Spleen (tissue), 7 donors: ENCODE data around the gene TCIRG1.

Experiments used
- POLR2A ChIP-seq, 3 donors: fragments of 450-650 bp; IDR thresholded peaks; one replicate each; pipeline ENCODE4 v1.5.1; 2017; ENCODE audit warnings: antibody characterized with exemption in 3 of 3, mild to moderate bottlenecking in 1 of 3
- TF ChIP-seq, protein P1 (sequence below), 11 experiments: fragments of 200-600 bp in 7 of 11; fragments of 450-650 bp in 4 of 11; sonication (generic) in 4 of 11; IDR thresholded peaks in 8 of 11; conservative IDR thresholded peaks in 3 of 11; 1 replicate in 7 of 11; 2 replicates in 4 of 11; pipeline versions ENCODE4 v1.4.0 to v1.8.0; 2016 to 2021; ENCODE audit warnings: antibody characterized with exemption in 11 of 11, inconsistent platforms in 4 of 11, mild to moderate bottlenecking in 1 of 11
- donor health status: DM: no; HTN: no; CAD: no; lungs with moderate emphysema.
- donor health status: DM: no; HTN: no; CAD: no.
- donor health status: DM: no; HTN: no; CAD: no.

DNA sequence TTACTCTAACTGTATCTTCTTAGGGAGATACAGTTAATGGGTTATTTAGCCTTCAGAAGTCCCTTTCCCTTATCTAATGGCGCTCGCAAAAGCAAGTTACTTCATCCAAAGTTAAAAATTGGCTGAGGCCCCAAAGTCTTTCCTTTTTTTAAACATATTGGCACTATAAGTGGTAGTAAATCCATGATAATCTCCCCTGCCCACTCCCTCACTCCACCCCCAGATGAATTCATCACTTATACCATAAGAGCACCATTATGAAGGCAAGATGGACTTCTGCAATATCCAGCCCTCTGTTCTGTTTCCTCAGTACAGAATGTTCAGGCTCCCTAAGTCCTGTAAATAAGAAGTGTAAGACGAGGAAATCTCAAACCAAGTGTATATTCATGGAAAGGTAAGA lies 44.7 kb downstream of the TCIRG1 start:
- TF ChIP-seq, protein P1, sequence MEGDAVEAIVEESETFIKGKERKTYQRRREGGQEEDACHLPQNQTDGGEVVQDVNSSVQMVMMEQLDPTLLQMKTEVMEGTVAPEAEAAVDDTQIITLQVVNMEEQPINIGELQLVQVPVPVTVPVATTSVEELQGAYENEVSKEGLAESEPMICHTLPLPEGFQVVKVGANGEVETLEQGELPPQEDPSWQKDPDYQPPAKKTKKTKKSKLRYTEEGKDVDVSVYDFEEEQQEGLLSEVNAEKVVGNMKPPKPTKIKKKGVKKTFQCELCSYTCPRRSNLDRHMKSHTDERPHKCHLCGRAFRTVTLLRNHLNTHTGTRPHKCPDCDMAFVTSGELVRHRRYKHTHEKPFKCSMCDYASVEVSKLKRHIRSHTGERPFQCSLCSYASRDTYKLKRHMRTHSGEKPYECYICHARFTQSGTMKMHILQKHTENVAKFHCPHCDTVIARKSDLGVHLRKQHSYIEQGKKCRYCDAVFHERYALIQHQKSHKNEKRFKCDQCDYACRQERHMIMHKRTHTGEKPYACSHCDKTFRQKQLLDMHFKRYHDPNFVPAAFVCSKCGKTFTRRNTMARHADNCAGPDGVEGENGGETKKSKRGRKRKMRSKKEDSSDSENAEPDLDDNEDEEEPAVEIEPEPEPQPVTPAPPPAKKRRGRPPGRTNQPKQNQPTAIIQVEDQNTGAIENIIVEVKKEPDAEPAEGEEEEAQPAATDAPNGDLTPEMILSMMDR (IDR thresholded peaks at IDR 0.05 in 8 of 11, conservative IDR thresholded peaks at IDR 0.05 in 3 of 11): no peak
- no peak for TF ChIP-seq POLR2A (IDR thresholded peaks at IDR 0.05)
